Stimulated activated CD8-positive, alpha-beta memory T cell treated with anti-CD3 and anti-CD28 coated beads, Interleukin-7, amount 100 ng/mL, for 24 hours (primary cell): ENCODE measurements around the gene TTC34.
"Not testable (repeated sequence)": the region's sequence is repeated elsewhere in the genome, so short reads cannot be mapped to it uniquely, and the experiment has no call there.

Source experiments
- DNase-seq: peaks from one replicate; pipeline ENCODE4 v3.0.0-alpha.2; 2020; ENCODE audit warnings: low read depth

Gene TTC34

DNA sequence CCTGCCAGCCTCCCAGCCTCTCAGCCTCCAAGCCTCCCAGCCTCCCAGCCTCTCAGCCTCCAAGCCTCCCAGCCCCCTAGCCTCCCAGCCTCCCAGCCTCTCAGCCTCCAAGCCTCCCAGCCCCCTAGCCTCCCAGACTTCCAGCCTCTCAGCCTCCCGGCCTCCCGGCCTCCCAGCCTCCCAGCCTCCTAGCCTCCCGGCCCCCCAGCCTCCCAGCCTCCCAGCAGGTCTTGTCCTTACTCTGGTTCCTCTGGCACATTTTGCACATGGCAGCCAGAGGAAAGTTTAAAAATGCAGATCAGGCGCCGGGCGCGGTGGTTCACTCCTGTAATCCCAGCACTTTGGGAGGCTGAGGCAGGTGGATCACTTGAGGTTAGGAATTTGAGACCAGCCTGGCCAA, 2.5 kb downstream of the TTC34 start:
- not testable (repeated sequence) for DNase-seq

- no peak for DNase-seq
Measured at GRCh38 chr1:2797741-2798016, 3.8 kb downstream of the TTC34 start.

- no peak for DNase-seq
Measured at GRCh38 chr1:2796890-2797740, 4.4 kb downstream of the TTC34 start.

DNA sequence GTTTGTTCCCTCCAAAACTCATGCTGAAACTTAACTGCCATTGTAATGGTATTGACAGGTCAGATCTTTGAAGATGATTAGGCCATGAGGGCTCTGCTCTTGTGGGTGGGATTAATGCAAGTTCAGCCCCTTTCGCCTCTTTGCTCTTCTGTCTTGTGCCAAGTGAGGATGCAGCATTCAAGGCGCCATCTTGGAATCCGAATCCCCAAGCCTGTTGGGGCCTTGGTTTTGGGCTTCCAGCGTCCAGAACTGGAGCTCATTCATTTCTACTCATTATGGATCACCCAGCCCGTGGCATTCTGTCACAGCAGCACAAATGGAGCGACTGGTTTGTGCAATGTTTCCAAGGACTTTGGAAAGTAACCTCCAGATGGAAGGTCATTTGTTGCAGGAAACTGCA, 5.6 kb downstream of the TTC34 start:
- DNase-seq = no peak

- no peak for DNase-seq
Measured at GRCh38 chr1:2791027-2791760, 10.3 kb downstream of the TTC34 start.

DNA sequence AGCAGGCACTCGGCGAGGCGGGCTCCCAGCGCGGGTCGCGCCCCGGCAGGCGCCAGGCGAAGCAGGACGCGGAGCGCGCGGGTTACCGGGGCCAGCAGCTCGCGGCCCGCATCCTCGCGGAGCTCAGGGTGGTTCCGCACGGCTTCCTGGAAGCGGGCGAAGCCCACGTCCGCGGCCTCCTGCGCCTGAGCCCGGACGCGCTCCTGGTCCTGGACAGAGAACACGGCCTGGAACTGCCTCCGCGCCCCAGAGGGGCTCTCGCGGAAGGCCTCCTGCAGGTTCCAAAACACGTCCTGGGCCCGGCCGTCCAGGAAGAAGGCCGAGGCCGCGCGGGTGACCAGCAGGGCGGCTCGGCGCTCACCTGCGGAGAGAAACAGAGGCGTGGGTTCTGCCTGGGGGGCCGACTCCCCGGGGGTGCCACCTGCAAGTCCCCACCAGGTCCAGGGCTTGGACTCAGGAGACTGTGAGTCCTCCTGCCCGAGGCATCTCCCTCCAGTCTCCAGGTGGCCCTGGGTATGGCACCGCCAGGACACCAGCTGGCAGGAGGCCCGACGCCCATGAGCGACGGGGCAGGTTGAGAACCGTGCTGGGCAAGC, 11.4 kb downstream of the TTC34 start:
- no peak for DNase-seq

DNA sequence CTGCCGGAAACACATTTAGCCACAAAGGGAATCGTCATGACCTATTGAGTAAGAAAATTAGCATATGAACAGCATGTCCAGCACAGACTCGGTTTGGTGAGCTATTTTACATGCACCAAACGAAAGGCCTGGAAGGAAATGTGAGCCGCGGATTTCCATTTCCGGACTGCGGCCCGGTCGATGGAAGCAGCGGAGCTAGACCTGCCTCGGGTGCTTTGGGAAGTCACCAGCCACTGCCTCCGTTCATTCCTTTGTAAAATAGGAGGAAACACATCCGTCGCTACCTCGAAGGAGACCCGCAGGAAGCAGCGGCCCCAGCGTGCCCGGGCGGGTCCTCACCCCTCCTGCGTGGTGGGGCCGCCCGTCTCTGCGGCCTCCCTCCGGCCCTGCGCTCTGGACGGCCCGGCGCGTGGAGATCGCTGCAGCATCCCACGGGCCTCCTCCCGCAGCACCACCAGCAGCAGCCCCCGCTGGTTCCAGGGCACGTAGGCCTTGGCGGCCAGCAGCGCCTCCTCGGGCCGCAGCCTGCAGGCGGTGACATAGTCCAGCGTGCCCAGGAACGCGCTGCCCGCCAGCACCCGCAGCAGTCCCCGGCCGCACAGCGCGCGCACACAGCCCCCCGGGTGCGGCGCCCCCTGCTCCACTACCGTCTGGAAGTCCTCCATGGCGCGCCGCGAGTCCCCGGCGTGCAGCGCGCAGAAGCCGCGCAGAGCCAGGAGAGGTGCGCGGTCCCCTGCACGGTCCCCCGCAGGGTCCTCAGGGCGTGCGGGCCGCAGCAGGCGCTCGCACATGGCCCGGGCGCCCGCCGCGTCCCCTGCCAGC, 12.1 kb downstream of the TTC34 start:
- no peak for DNase-seq

DNA sequence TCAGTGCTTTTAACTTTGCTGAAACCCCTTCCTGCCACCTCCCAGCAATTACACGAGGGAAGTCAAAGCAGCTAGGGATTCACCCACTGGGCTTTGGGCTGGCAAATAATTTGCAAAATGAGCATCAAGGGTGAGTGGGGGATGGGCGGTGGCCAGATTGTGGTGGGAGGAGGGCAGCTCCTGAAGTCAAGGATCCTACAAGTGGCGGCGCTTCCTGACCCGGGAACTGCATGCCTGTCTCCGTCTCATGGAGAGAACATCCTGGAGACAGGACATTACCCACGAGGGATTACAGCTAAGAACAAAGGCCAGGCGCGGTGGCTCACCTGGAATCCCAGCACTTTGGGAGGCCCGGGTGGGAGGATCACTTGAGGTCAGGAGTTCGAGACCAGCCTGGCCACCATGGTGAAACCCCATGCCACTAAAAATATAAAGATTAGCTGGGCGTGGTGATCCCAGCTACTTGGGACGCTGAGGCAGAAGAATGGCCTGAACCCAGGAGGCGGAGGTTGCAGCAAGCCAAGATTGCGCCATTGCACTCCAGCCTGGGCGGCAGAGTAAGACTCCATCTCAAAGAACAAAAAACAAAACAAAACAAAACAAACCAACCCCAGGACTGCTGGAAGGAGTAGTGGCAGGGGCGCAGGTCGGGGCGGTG, 12.9 kb downstream of the TTC34 start:
- DNase-seq = no peak

DNA sequence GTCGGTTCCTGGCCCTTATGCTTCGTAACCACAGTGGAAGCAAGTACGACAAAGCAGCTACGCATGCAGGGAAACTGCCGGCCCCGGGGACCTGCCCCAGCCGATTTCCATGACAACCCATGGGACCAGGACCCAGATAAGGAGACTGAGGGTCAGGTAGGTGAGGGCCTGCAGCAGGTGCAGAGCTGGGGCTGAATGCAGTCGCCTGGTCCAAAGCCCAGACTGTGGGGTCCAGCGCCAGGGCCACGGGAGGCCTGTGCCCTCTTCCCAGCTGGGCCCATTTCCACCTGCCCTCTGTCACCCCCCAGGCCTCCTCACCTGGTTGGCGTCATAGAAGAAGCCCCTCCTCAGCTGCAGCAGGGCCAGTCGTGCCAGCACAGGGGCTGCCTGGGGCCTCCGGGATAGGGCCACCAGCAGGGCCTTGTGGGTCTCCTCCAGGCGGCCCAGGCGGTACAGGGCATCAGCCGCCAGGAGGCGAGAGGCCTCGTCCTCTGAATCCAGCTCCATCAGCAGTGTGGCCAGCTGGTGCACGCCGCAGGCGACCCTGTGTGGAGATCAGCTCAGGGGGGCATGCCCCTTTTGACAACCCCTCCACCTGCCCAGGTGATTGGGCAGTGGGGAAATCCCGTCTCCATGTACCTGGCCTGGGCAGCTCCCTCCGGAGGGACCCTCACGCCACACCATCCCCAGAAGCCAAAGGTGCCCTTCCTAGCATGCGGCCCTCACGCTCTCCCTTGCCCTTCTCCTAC, 14.2 kb downstream of the TTC34 start:
- no peak for DNase-seq

DNA sequence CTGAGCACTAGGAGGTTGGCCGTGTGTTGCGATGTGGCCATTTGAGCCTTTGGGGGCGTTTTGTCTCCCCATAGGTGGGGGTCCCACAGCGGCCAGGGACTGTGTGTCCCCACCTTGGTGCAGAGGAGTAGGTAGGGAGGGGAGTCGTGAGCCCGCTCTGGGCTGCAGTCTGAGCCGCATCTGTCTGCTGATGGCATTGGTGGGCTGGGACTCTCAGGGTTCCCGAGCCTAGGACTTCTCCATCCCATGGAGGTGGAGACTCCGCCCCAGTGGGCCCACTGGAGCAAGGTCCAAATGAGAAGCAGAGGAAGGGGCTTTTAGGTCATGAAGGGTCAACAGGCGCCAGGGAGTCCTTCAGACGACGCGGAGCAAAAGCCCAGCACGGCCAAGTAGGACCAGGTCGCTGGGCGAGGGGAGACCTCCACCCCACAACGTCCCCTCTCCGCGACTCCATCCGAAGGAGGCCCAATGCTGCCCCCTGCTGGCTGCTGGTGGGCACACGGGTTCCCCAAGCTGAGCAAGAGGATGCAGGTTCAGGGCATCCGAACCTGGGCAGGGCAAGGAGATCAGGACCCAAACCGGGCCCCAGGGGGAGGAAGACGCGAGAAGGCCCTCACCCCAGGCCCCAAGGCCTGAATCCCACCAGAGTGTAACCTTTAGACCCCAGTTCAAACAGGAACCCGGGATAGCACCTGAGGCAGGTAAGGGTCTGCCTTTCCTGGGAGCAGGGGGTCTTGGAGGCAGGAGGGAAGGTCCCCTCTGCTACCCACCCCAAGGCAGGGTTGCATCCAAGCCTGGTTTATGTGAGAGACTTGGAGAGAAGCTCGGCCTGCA, 14.9 kb downstream of the TTC34 start:
- peak; percentile 55 for DNase-seq

DNA sequence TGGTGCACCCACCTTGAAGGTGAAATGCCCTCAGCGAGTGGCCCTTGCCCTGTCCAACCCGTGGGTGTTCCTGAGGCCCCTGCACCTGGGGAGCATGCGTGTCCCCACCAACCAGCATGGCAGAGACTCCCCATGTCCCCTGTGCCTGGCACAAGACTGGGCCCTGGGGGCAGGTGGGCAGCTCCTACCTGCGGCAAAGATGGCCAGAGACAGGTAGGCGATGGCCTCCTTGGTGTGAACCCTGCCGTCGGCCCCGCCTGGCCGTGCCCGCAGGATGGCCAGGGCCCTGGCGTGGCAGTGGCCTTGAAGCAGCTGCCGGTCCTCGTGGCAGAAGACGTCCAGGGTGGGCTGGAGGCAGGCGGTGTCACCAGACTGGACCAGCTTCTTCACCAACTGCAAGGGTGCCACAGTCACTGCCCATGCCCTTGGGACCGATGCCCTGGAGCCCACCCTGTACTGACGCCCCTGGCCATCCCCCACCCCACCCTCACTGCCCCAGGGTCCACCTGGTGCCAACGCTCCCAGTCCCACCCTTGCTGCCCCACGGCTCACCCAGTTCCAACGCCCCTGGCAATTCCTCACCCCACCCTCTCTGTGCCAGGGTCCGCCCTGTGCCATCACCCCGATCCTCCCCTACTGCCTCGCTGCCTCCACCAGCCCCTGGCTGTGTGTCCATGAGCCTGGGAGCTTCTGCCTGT, 15.7 kb downstream of the TTC34 start:
- no peak for DNase-seq

- no peak for DNase-seq
Measured at GRCh38 chr1:2784854-2785630, 16.5 kb downstream of the TTC34 start.

DNA sequence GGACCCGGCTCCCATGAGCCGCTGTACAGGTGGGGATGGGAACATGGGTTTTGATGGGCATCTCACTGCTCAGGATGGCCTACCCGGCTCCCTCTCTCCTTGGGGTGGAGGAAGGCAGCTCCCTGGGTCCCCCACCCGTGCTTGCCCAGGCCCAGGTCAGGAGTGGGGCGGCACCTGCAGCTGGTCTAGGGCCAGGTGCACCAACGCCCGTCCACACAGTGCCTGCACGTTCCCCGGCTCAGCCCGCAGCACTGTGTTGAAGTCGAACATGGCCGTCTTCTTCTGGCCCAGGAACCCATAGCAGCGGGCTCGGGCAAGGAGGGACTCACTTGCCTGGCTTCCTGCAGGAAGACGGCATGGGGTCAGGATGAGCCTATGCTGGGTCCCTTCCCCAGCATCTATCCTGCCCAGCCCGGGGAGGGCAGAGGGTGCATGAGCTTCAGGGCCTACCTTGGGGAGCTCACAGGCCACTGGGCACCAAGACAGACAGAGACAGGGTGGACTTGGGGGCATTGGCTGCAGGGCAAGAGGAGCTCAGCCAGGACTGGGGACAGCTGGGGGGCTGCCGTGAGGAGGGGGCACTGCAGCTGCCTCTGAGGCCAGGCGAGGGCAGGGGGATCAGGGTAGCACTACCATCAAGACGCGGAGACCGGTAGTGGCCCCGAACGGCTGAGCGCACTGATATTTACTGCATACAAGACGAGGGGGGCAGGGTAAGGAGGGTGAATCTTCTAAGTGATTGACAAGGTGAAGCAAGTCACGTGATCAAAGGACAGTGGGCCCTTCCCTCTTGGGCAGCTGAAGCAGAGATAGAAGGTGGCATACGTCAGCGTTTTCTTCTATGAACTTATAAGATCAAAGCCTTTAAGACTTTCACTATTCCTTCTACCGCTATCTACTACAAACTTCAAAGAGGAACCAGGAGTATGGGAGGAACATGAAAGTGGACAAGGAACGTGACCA, 17.8 kb downstream of the TTC34 start:
- no peak for DNase-seq

DNA sequence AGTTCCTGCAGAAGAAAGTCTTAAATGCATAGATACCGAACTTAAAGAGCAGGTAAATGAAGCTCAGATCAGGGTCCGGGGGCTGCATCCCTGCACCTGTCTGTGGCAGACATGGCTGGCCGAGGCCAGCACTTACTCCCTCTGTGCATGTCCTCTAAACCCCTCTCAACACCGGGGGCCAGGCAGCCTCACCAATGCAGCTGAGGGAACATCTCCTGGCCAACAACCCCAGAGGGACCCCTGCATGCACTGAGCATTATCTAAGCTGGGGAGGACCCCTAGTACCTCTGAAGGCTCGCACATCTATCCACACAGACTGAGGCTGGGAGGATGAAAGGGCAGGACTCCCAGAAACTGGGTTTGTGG, 18.4 kb downstream of the TTC34 start:
- DNase-seq = no peak

- no peak for DNase-seq
Measured at GRCh38 chr1:2781627-2782026, 19.9 kb downstream of the TTC34 start.

DNA sequence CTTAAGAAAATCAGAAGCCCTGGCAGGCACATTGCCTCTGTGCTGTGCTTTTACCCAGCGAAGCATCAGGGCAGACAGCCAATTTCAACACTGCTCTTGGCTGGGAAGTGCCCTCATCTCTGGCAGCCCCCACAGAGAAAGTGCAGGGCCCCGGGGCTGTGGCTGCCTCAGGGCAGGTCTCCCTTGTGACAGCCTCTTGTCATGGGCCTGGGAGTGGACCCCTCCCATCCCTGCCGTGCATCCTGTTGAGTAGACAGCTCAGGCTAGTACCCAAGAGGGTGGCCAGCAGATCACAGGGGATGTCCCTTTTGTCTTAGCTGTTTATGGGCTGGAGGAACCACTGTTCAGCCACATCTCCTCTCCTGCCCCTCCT, 23.3 kb downstream of the TTC34 start:
- DNase-seq = no peak

DNA sequence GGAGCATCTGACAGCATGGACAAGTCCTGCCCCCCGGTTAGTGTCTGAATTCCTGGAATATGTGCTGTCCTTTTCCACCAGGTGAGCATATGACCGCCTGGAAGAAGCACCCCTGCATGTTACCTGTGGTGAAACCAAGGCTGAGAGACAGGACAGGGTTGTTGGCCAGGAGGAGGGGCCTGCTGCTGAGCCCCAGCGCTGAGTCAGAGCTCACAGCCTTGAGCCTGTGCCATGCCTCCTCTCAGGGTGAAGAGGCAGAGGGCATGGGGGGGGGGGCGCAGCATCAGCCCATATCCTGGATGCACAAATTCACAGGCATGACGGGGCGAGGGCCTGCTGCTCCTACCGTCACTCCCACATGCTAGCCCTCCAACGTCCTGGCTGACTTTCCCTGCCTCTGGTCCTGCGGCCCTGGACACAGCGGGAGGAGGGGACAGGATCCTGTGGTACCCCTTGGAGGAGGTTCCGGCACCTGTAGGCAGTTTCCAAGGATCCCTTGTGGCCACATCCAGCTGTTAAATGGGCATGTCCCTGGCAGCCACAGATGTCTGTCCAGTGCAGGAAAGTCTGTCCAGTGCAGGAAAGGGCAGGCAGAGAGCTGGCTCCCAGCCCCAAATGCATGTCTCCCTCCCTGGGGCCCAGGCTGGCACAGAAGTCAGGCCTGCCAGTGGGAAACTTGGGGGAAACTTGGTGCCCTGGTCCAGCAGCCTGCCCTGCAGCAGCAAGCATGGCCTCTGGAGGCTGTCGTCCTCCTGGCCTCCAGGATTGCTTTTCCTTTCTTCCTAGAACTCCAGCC, 23.9 kb downstream of the TTC34 start:
- DNase-seq = no peak
